SK-N-SH (cell line): ENCODE measurements around the gene BMAL1.

Experiments
- CTCF ChIP-seq: fragments of 200-600 bp; sonication (generic); IDR thresholded peaks from 2 replicates; pipeline ENCODE4 v1.6.1; 2017; ENCODE audit warnings: antibody characterized with exemption, mild to moderate bottlenecking, moderate library complexity
- EP300 ChIP-seq, 2 experiments: IDR thresholded peaks; 2 replicates each; pipeline versions ENCODE4 v1.4.0 to v1.6.1; 2012; ENCODE audit warnings: borderline replicate concordance in 1 of 2, low read depth in 1 of 2, low read length in 1 of 2
- POLR2AphosphoS5 ChIP-seq: IDR thresholded peaks from 2 replicates; pipeline ENCODE4 v1.6.1; 2012; ENCODE audit warnings: low read depth, low read length
- RAD21 ChIP-seq: IDR thresholded peaks from 2 replicates; pipeline ENCODE4 v1.6.1; 2012; ENCODE audit warnings: mild to moderate bottlenecking, low read length
- REST ChIP-seq: IDR thresholded peaks from 2 replicates; pipeline ENCODE4 v1.6.1; 2012; ENCODE audit warnings: mild to moderate bottlenecking, low read depth, low read length, moderate library complexity
- SMC3 ChIP-seq: IDR thresholded peaks from 2 replicates; pipeline ENCODE4 v1.6.1; 2012; ENCODE audit warnings: low read depth, low read length, improper control_type of control experiment
- TAF1 ChIP-seq: IDR thresholded peaks from 2 replicates; pipeline ENCODE4 v1.6.1; 2012; ENCODE audit warnings: low read depth, mild to moderate bottlenecking, low read length, moderate library complexity, borderline replicate concordance
- TCF12 ChIP-seq: IDR thresholded peaks from 2 replicates; pipeline ENCODE4 v1.4.0; 2012
- USF1 ChIP-seq: IDR thresholded peaks from 2 replicates; pipeline ENCODE4 v1.4.0; 2012; ENCODE audit warnings: low read depth, borderline replicate concordance
- USF2 ChIP-seq: fragments of 150-350 bp; IDR thresholded peaks from 2 replicates; pipeline ENCODE4 v1.6.1; 2017; ENCODE audit warnings: antibody characterized with exemption, low read length, low read depth, borderline replicate concordance
- YY1 ChIP-seq: IDR thresholded peaks from 2 replicates; pipeline ENCODE4 v1.4.0; 2012; ENCODE audit warnings: low read depth, mild to moderate bottlenecking

- no peak for TF ChIP-seq CTCF
- TF ChIP-seq TAF1: no peak
- no peak for TF ChIP-seq REST
- TF ChIP-seq SMC3: no peak
- TF ChIP-seq USF2: no peak
- TF ChIP-seq POLR2AphosphoS5: no peak
- TF ChIP-seq TCF12: no peak
- no peak for TF ChIP-seq USF1
- no peak for TF ChIP-seq EP300 (IDR thresholded peaks at IDR 0.05; ENCODE audit: borderline replicate concordance in 1 of 2, low read depth in 1 of 2, low read length in 1 of 2)
- no peak for TF ChIP-seq RAD21
- no peak for TF ChIP-seq YY1
Observed at GRCh38 chr11:13423372-13423771, 145.8 kb downstream of the BMAL1 start.
